K562 (cell line): Measurements from ENCODE around the gene TAAR1. TPM values are rescaled to one million over a fixed set of nuclear protein-coding genes. Genes with fewer than 3 reads are reported as not detected.

Experiments used
- IRF2 ChIP-seq: sonication (generic); formaldehyde crosslinking; IDR thresholded peaks from 2 replicates; pipeline ENCODE4 v1.8.1; 2022; ENCODE audit warnings: mild to moderate bottlenecking, missing genetic modification reagents
- MAFG ChIP-seq: fragments of 450-650 bp; conservative IDR thresholded peaks from 2 replicates; pipeline ENCODE4 v1.6.1; 2016; ENCODE audit warnings: missing genetic modification characterization, missing compliant biosample characterization
- MLLT1 ChIP-seq, 2 experiments: fragments of 450-650 bp; IDR thresholded peaks; 2 replicates each; pipeline ENCODE4 v1.6.1; 2016
- NFE2 ChIP-seq: IDR thresholded peaks from 2 replicates; pipeline ENCODE4 v1.6.1; 2014; ENCODE audit warnings: antibody characterized with exemption, low read depth
- PKNOX1 ChIP-seq: fragments of 450-650 bp; IDR thresholded peaks from 2 replicates; pipeline ENCODE4 v1.6.1; 2016
- SMARCE1 ChIP-seq: fragments of 450-650 bp; IDR thresholded peaks from 2 replicates; pipeline ENCODE4 v1.7.1; 2016; ENCODE audit warnings: mild to moderate bottlenecking
- ZNF592 ChIP-seq: fragments of 450-650 bp; IDR thresholded peaks from 2 replicates; pipeline ENCODE4 v1.6.1; 2017; ENCODE audit warnings: antibody characterized with exemption, mild to moderate bottlenecking
- polyA plus RNA-seq, 8 experiments: library from polyadenylated mRNA; depleted of rRNA in 4 of 8; stranded (reverse) in 5 of 8; unstranded in 3 of 8; fragments of >200 nt; fragmentation: Nextera tagmentation in 2 of 8; fragmentation: Illumina TruSeq in 1 of 8; extraction: Ambion mirVana in 2 of 8; extraction: Trizol in 1 of 8; gene quantifications; 2 replicates each; pipeline versions ENCODE4 v1.2.1 to v1.2.3, GENCODE V29; 2011 to 2014; ENCODE audit warnings: inconsistent platforms in 1 of 8, missing spikeins in 1 of 8
- total RNA-seq, 7 experiments: library from RNA; depleted of rRNA in 6 of 7; stranded (reverse); fragments of >200 nt in 6 of 7; fragmentation: Illumina TruSeq in 2 of 7; extraction: Trizol in 2 of 7; gene quantifications; 2 replicates each; pipeline versions ENCODE4 v1.2.1 to v1.2.3, GENCODE V29; 2011 to 2021; ENCODE audit warnings: low replicate concordance in 1 of 7
- TF ChIP-seq, protein P1 (sequence below): fragments of 200-400 bp; formaldehyde crosslinking; IDR thresholded peaks from 2 replicates; pipeline ENCODE4 v1.6.1; 2017; ENCODE audit warnings: mild to moderate bottlenecking, low read depth, low read length, moderate library complexity
- TF ChIP-seq, protein P2 (sequence below): fragments of 250-450 bp; sonication (Bioruptor Pico); IDR thresholded peaks from 2 replicates; pipeline ENCODE4 v1.4.0; 2020; ENCODE audit warnings: mild to moderate bottlenecking, moderate library complexity

Gene TAAR1
- total and polyA plus RNA-seq, 9 of the 15 experiments (the other 6 are each of a cell fraction or from before 2014, with no cell fraction given): not detected

DNA sequence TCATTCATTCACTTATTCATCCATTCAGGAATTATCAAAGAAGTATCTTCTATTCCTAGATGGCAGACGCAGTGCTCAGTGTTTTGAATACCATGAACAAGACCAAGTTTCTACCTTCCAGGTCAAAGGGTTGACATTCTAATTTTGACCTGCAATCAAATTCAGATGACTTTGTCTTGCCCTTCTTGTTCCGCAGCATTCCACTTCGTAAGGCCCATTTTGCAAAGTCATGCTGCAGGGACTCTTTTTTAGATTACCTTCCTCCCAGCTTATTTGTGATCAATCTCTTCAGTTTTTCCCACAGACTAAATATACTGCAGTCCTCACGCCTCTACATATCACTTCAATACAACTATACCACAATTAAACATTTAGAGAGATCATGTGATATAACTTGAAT, 7.1 kb upstream of the TAAR1 start (continued):
- TF ChIP-seq, protein P1, sequence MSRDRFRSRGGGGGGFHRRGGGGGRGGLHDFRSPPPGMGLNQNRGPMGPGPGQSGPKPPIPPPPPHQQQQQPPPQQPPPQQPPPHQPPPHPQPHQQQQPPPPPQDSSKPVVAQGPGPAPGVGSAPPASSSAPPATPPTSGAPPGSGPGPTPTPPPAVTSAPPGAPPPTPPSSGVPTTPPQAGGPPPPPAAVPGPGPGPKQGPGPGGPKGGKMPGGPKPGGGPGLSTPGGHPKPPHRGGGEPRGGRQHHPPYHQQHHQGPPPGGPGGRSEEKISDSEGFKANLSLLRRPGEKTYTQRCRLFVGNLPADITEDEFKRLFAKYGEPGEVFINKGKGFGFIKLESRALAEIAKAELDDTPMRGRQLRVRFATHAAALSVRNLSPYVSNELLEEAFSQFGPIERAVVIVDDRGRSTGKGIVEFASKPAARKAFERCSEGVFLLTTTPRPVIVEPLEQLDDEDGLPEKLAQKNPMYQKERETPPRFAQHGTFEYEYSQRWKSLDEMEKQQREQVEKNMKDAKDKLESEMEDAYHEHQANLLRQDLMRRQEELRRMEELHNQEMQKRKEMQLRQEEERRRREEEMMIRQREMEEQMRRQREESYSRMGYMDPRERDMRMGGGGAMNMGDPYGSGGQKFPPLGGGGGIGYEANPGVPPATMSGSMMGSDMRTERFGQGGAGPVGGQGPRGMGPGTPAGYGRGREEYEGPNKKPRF: no peak
- TF ChIP-seq NFE2: peak; percentile 51; the same call in 1 of the 2 replicates
- TF ChIP-seq MAFG: peak; percentile 59
- no peak for TF ChIP-seq MLLT1 (IDR thresholded peaks at IDR 0.05)
- TF ChIP-seq, protein P2, sequence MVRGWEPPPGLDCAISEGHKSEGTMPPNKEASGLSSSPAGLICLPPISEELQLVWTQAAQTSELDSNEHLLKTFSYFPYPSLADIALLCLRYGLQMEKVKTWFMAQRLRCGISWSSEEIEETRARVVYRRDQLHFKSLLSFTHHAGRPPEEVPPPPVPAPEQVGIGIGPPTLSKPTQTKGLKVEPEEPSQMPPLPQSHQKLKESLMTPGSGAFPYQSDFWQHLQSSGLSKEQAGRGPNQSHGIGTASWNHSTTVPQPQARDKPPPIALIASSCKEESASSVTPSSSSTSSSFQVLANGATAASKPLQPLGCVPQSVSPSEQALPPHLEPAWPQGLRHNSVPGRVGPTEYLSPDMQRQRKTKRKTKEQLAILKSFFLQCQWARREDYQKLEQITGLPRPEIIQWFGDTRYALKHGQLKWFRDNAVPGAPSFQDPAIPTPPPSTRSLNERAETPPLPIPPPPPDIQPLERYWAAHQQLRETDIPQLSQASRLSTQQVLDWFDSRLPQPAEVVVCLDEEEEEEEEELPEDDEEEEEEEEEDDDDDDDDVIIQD (CRISPR knock-in tag): no peak
- no peak for TF ChIP-seq PKNOX1
- TF ChIP-seq IRF2 (CRISPR knock-in tag): no peak
- TF ChIP-seq SMARCE1: no peak
- no peak for TF ChIP-seq ZNF592
